ENCODE results near the gene CD164L2.
A peak's percentile ranks its signal among the peaks of the same experiment; 100 is the strongest.

Gene CD164L2

GRCh38 chr1:27335506-27336422 is 47.4 kb downstream of the CD164L2 start:
- H3K27me3 Mint-ChIP-seq = no peaks in the 10 kb centered on the region
- no peaks in the 10 kb centered on the region for H3K9me3 Mint-ChIP-seq
- ATAC-seq = no peak
- DNase-seq = no peak
- H3K4me1 Mint-ChIP-seq = peaks cover 34% of the 10 kb centered on the region
- peak overlapping the region in 1 of 2 donors; percentile 55 for H3K27ac Mint-ChIP-seq
- H3K4me3 Mint-ChIP-seq = no peak overlapping the region

- Mint-ChIP-seq H3K4me1 (peaks cover 26% of the 10 kb centered on the region), H3K27ac (peak overlapping the region in 1 of 2 donors; percentile 69), H3K27me3 (no peaks in the 10 kb centered on the region), H3K4me3 (no peak overlapping the region), H3K9me3 (no peaks in the 10 kb centered on the region)
- ATAC-seq (no peak), DNase-seq (no peak)
Measured at GRCh38 chr1:27333717-27334279, 49.3 kb downstream of the CD164L2 start.

DNA sequence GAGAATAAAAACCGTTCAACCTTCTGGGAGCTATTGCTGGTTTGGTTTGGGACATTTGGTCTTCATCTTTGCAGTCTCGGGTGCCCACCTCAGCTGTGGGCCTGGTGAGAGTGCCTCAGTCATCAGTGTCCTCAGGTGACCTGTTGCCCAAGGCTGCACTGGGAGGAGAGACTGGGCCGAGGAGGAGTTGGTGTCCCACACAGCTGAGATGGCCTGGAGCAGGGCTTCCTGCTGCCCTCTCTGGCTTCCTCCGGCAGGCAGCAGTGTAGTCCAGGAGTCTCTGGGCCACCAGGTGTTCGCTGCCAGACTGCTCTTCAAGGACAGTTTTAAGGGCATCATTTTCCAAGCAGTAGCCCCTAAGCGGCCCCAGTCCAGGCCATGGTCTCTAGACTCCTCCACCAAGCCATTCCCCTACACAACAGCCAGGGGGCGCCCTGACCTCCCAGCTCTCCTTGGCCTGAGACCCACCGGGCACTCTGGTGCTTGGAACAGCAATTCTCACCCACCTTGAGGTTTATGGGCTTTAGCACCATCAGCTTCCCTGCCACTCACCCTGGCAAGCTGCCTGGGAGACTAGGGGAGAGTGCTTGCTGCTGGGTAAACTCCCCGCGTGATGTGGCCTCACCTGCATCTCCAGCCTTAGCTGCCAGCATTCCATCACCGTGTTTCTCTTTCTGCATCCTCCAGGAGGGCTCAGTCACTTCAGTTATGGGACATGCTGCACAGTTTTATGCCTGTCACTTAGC is 50.4 kb downstream of the CD164L2 start:
- no peaks in the 10 kb centered on the region for H3K27me3 Mint-ChIP-seq
- no peak overlapping the region for H3K4me3 Mint-ChIP-seq
- H3K9me3 Mint-ChIP-seq = no peaks in the 10 kb centered on the region
- DNase-seq (peak; percentile 55 to 56), ATAC-seq (peak; percentile 81)
- peak overlapping the region in 1 of 2 donors; percentile 86 for H3K27ac Mint-ChIP-seq
- peaks cover 32% of the 10 kb centered on the region for H3K4me1 Mint-ChIP-seq

- no peak for ATAC-seq
- H3K9me3 Mint-ChIP-seq = no peaks in the 10 kb centered on the region
- no peak overlapping the region for H3K27ac Mint-ChIP-seq
- no peak overlapping the region for H3K4me3 Mint-ChIP-seq
- peaks cover 35% of the 10 kb centered on the region for H3K4me1 Mint-ChIP-seq
- no peaks in the 10 kb centered on the region for H3K27me3 Mint-ChIP-seq
- DNase-seq = no peak
Measured at GRCh38 chr1:27331922-27332321, 51.2 kb downstream of the CD164L2 start.

DNA sequence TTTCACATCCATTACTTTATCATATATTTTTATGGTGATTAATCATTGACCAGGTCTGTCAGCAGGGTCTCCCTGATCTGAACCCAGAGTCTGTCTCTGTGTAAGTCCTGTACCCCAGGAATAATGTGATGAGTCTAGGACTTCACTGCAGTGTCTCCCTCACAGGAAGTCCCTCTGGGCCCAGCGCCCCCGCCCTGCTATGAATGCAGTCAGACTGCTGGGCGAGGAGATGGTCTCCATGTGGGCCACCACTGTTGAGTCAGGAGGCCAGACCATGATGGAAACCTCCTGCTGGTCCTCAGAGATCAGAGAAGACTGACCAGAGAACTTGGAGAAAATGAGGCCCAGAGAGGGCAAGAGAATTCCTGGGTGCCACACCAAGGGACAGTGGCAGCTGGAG is 51.7 kb downstream of the CD164L2 start:
- ATAC-seq (no peak), DNase-seq (no peak)
- Mint-ChIP-seq H3K4me3 (no peak overlapping the region), H3K9me3 (no peaks in the 10 kb centered on the region), H3K27me3 (no peaks in the 10 kb centered on the region), H3K27ac (peak overlapping the region in 1 of 2 donors; percentile 13), H3K4me1 (peaks cover 39% of the 10 kb centered on the region)

GRCh38 chr1:27330786-27331185 is 52.3 kb downstream of the CD164L2 start:
- no peak overlapping the region for H3K4me3 Mint-ChIP-seq
- peaks cover 45% of the 10 kb centered on the region for H3K4me1 Mint-ChIP-seq
- ATAC-seq (no peak), DNase-seq (no peak)
- H3K27ac Mint-ChIP-seq = peak overlapping the region; percentile 45 to 69
- no peaks in the 10 kb centered on the region for H3K9me3 Mint-ChIP-seq
- no peaks in the 10 kb centered on the region for H3K27me3 Mint-ChIP-seq
